Astrocyte (in vitro differentiated cells and primary cell): Measurements from ENCODE around the gene ADD1.

ENCODE experiments used
- EZH2 ChIP-seq: IDR thresholded peaks from 2 replicates; pipeline ENCODE4 v1.6.1; 2012; ENCODE audit warnings: mild to moderate bottlenecking, low read length, inconsistent platforms; ENCODE audit not compliant: insufficient read depth
- TF ChIP-seq, protein P1 (sequence below): IDR thresholded peaks from 2 replicates; pipeline ENCODE4 v1.5.1; 2011; ENCODE audit warnings: low read depth, mild to moderate bottlenecking, inconsistent platforms, low read length, moderate library complexity; ENCODE audit not compliant: insufficient read depth

DNA sequence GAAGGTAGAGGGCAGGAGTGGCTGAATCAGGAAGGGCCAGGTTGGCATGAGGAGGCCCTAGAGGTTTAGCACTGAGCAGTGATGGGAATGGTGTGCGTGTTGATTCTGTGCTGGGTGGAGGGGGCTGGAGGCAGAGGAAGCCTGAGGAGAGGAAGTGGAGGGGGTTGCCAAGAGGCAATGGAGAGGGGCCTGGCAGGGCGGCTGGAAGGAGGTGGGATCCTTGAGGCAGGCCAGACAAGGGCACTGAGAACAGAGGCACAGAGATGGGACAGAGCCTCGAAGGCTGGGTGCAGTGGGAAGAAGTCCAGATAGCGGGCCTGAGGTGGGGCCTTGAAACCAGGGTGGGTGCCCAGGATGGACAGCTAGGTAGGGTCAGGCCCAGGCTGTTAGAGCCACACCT, 26.5 kb upstream of the ADD1 start:
- TF ChIP-seq, protein P1, sequence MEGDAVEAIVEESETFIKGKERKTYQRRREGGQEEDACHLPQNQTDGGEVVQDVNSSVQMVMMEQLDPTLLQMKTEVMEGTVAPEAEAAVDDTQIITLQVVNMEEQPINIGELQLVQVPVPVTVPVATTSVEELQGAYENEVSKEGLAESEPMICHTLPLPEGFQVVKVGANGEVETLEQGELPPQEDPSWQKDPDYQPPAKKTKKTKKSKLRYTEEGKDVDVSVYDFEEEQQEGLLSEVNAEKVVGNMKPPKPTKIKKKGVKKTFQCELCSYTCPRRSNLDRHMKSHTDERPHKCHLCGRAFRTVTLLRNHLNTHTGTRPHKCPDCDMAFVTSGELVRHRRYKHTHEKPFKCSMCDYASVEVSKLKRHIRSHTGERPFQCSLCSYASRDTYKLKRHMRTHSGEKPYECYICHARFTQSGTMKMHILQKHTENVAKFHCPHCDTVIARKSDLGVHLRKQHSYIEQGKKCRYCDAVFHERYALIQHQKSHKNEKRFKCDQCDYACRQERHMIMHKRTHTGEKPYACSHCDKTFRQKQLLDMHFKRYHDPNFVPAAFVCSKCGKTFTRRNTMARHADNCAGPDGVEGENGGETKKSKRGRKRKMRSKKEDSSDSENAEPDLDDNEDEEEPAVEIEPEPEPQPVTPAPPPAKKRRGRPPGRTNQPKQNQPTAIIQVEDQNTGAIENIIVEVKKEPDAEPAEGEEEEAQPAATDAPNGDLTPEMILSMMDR, result no peak
- TF ChIP-seq EZH2, result no peak
